ENCODE data around the gene NUDT21.

NUDT21 gene

DNA sequence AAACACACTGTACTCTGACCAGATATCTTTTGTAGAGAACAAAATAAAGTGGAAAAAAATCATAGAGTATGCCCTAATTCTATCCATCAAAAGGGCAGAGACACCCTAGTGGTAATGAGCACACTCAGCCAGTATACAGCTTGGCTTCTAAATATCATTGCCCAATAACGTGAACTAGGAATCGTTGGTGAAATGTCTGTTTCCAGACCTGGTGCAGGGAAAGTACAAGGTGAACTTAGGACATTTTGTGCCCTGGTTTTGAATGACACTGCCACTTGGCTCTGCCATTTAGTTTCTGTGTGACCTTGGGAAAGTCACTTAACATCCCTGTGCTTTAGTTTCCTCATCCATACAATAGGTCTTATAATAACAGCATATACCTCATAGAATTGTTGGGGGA is 39.5 kb downstream of the NUDT21 start:
- H3K36me3 ChIP-seq (replicated peaks in 1 of 2; ENCODE audit: control insufficient read depth in 2 of 2, insufficient read depth in 2 of 2, low read length in 2 of 2) = peaks cover 12 to 67% of the 10 kb centered on the region in 2 donors
- H2BK120ac ChIP-seq (ENCODE audit: low read depth, low read length) = no peak overlapping the region
- H3K79me1 ChIP-seq (ENCODE audit: low read depth, low read length) = no peaks in the 10 kb centered on the region
- no peak overlapping the region for H4K8ac ChIP-seq (ENCODE audit: low read depth, low read length)
- H3K9ac ChIP-seq (ENCODE audit: low read depth, low read length, poor library complexity) = no peak overlapping the region
- peaks cover 0 to 1% of the 10 kb centered on the region in 2 donors for H3K4me1 ChIP-seq (ENCODE audit: control insufficient read depth in 2 of 2, insufficient read depth in 1 of 2, low read depth in 1 of 2, low read length in 2 of 2)
- H3K27ac ChIP-seq (replicated peaks; ENCODE audit: low read length) = no peak overlapping the region
- H3K27me3 ChIP-seq (ENCODE audit: control insufficient read depth in 3 of 3, insufficient read depth in 3 of 3, low read depth in 1 of 3, low read length in 3 of 3) = no peaks in the 10 kb centered on the region
- H3K23ac ChIP-seq (ENCODE audit: low read depth, low read length, poor library complexity) = no peak overlapping the region
- H4K91ac ChIP-seq (ENCODE audit: low read depth, low read length, poor library complexity) = no peak overlapping the region
- peaks cover 0 to 5% of the 10 kb centered on the region in 2 donors for H3K9me3 ChIP-seq (replicated peaks in 1 of 2; ENCODE audit: control insufficient read depth in 2 of 2, insufficient read depth in 1 of 2, low read depth in 1 of 2, low read length in 2 of 2)
- no peak overlapping the region for H3K4me3 ChIP-seq (ENCODE audit: low read length in 2 of 2)
- H3K14ac ChIP-seq (ENCODE audit: low read length) = no peak overlapping the region
- no peak overlapping the region for H3K4ac ChIP-seq (ENCODE audit: low read length)
- no peak overlapping the region for H3K4me2 ChIP-seq (ENCODE audit: insufficient read depth, low read length, poor library complexity, severe bottlenecking)
- H2BK15ac ChIP-seq (ENCODE audit: low read length) = no peak overlapping the region
- H2AK5ac ChIP-seq (ENCODE audit: low read depth, low read length) = no peak overlapping the region
- H2AFZ ChIP-seq (ENCODE audit: low read length) = no peak overlapping the region
- H3K18ac ChIP-seq (ENCODE audit: low read length) = no peak overlapping the region
- WGBS, 2 donors (ENCODE audit: extremely low coverage in 2 of 2, insufficient read length in 2 of 2, insufficient replicate concordance in 1 of 2) = no CpG with 5 or more reads among the region's 2 CpGs
- H2BK5ac ChIP-seq (ENCODE audit: low read length) = no peak overlapping the region
- no peak for DNase-seq (ENCODE audit: low spot score)
- H2BK12ac ChIP-seq (ENCODE audit: low read length) = no peak overlapping the region

DNA sequence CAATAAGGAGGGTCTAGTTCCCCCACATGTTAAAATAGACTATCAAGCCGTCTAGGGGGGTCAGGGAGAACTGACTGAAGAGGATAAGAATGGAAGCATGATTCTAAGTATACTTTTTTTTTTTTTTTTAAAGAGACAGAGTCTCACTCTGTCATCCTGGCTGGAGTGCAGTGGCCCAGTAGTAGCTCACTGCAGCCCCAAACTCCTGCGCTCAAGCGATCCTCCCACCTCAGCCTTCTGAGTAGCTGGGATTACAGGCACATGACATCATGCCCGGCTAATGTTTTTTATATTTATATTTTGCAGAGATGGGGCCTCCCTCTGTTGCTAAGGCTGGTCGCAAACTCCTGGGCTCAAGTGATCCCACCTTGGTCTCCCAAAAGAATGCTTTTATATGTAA is 40.0 kb downstream of the NUDT21 start:
- no peaks in the 10 kb centered on the region for H3K79me1 ChIP-seq (ENCODE audit: low read depth, low read length)

DNA sequence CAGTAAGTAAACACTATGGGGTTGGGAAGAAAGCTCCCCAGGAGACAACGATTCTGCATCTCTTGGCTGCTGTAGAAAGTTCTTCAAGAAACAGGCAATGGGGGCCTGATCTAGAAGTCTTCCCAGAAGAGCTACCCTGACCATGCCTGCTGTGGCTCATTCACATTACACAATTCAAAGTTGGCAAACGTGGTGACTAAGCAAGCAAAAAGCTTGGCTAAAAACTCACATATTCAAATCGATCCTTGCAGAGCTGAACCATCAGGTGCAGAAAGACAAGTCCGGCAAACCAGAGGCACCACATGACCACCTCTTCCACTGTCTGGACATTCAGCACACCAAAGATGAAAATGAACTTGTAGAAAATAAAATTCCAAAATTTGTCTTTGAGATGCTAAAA is 41.9 kb downstream of the NUDT21 start:
- no CpG with 5 or more reads among the region's 4 CpGs for WGBS, 2 donors (ENCODE audit: extremely low coverage in 2 of 2, insufficient read length in 2 of 2, insufficient replicate concordance in 1 of 2)
- Histone ChIP-seq H3K4me1 (ENCODE audit: control insufficient read depth in 2 of 2, insufficient read depth in 1 of 2, low read depth in 1 of 2, low read length in 2 of 2) (no peaks in the 10 kb centered on the region), H3K23ac (ENCODE audit: low read depth, low read length, poor library complexity) (no peak overlapping the region), H3K18ac (ENCODE audit: low read length) (no peak overlapping the region), H3K27ac (replicated peaks; ENCODE audit: low read length) (no peak overlapping the region), H3K4me2 (ENCODE audit: insufficient read depth, low read length, poor library complexity, severe bottlenecking) (no peak overlapping the region), H2BK5ac (ENCODE audit: low read length) (no peak overlapping the region), H3K27me3 (ENCODE audit: control insufficient read depth in 3 of 3, insufficient read depth in 3 of 3, low read depth in 1 of 3, low read length in 3 of 3) (no peaks in the 10 kb centered on the region), H2AFZ (ENCODE audit: low read length) (no peak overlapping the region), H3K9ac (ENCODE audit: low read depth, low read length, poor library complexity) (no peak overlapping the region), H4K91ac (ENCODE audit: low read depth, low read length, poor library complexity) (no peak overlapping the region), H3K14ac (ENCODE audit: low read length) (no peak overlapping the region), H2AK5ac (ENCODE audit: low read depth, low read length) (no peak overlapping the region), H4K8ac (ENCODE audit: low read depth, low read length) (no peak overlapping the region), H2BK12ac (ENCODE audit: low read length) (no peak overlapping the region), H2BK15ac (ENCODE audit: low read length) (no peak overlapping the region), H3K36me3 (replicated peaks in 1 of 2; ENCODE audit: control insufficient read depth in 2 of 2, insufficient read depth in 2 of 2, low read length in 2 of 2) (peaks cover 17 to 81% of the 10 kb centered on the region in 2 donors), H3K4me3 (ENCODE audit: low read length in 2 of 2) (no peak overlapping the region), H2BK120ac (ENCODE audit: low read depth, low read length) (no peak overlapping the region), H3K9me3 (replicated peaks in 1 of 2; ENCODE audit: control insufficient read depth in 2 of 2, insufficient read depth in 1 of 2, low read depth in 1 of 2, low read length in 2 of 2) (peaks cover 0 to 5% of the 10 kb centered on the region in 2 donors), H3K4ac (ENCODE audit: low read length) (no peak overlapping the region), H3K79me1 (ENCODE audit: low read depth, low read length) (no peaks in the 10 kb centered on the region)
- DNase-seq (ENCODE audit: low spot score) = no peak

More for the DNA sequence above, 40.0 kb downstream of the NUDT21 start:
- Histone ChIP-seq H3K9me3 (replicated peaks in 1 of 2; ENCODE audit: control insufficient read depth in 2 of 2, insufficient read depth in 1 of 2, low read depth in 1 of 2, low read length in 2 of 2) (peaks cover 0 to 5% of the 10 kb centered on the region in 2 donors), H2AK5ac (ENCODE audit: low read depth, low read length) (no peak overlapping the region), H3K9ac (ENCODE audit: low read depth, low read length, poor library complexity) (no peak overlapping the region), H3K27ac (replicated peaks; ENCODE audit: low read length) (no peak overlapping the region), H2AFZ (ENCODE audit: low read length) (no peak overlapping the region), H4K8ac (ENCODE audit: low read depth, low read length) (no peak overlapping the region), H3K36me3 (replicated peaks in 1 of 2; ENCODE audit: control insufficient read depth in 2 of 2, insufficient read depth in 2 of 2, low read length in 2 of 2) (peaks cover 12 to 69% of the 10 kb centered on the region in 2 donors), H3K4me2 (ENCODE audit: insufficient read depth, low read length, poor library complexity, severe bottlenecking) (no peak overlapping the region), H3K14ac (ENCODE audit: low read length) (no peak overlapping the region), H2BK12ac (ENCODE audit: low read length) (no peak overlapping the region), H3K4me3 (ENCODE audit: low read length in 2 of 2) (no peak overlapping the region), H2BK120ac (ENCODE audit: low read depth, low read length) (no peak overlapping the region), H3K18ac (ENCODE audit: low read length) (no peak overlapping the region), H2BK15ac (ENCODE audit: low read length) (no peak overlapping the region), H3K4me1 (ENCODE audit: control insufficient read depth in 2 of 2, insufficient read depth in 1 of 2, low read depth in 1 of 2, low read length in 2 of 2) (peaks cover 0 to 1% of the 10 kb centered on the region in 2 donors), H4K91ac (ENCODE audit: low read depth, low read length, poor library complexity) (no peak overlapping the region), H3K4ac (ENCODE audit: low read length) (no peak overlapping the region), H3K23ac (ENCODE audit: low read depth, low read length, poor library complexity) (no peak overlapping the region), H2BK5ac (ENCODE audit: low read length) (no peak overlapping the region), H3K27me3 (ENCODE audit: control insufficient read depth in 3 of 3, insufficient read depth in 3 of 3, low read depth in 1 of 3, low read length in 3 of 3) (no peaks in the 10 kb centered on the region)
- DNase-seq (ENCODE audit: low spot score) = no peak
- WGBS, 2 donors (ENCODE audit: extremely low coverage in 2 of 2, insufficient read length in 2 of 2, insufficient replicate concordance in 1 of 2) = no CpG with 5 or more reads among the region's 5 CpGs

DNA sequence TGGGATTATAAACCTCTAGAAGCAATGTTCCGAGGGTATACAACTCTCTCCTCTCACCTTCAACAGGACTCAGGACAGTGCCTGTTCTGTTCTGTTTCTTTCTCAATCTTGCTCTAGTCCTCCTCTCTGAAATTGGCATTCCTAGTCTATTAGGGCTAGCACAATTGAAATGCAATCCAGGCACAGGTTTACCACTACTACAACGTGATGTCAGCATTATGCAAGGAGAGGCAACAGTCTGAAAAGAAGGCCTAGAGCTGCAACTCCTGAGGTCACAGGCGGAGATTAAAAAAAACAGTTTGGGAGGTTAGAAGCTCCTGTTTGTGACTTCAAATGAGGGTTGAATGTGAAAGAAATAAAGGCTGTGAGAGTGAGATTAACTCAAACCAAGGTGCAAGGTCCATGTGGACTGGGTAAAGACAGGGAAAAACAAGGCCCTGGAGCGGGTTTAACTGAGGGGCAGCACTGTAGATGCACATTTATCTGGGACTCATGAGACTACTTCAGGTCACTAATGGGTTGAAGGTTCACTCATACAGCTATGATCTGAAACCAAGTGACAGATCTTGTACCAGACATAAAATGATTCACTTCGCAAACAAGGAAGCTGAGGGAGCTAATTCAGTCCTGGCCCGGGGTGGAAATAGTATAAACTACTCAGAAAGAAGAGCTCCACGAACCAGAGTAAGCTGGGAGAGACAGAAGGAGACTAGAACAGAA is 42.6 kb downstream of the NUDT21 start:
- no peak overlapping the region for H3K4ac ChIP-seq (ENCODE audit: low read length)
- no peaks in the 10 kb centered on the region for H3K27me3 ChIP-seq (ENCODE audit: control insufficient read depth in 3 of 3, insufficient read depth in 3 of 3, low read depth in 1 of 3, low read length in 3 of 3)
- H2BK5ac ChIP-seq (ENCODE audit: low read length) = no peak overlapping the region
- H3K4me1 ChIP-seq (ENCODE audit: control insufficient read depth in 2 of 2, insufficient read depth in 1 of 2, low read depth in 1 of 2, low read length in 2 of 2) = no peaks in the 10 kb centered on the region
- no peaks in the 10 kb centered on the region for H3K79me1 ChIP-seq (ENCODE audit: low read depth, low read length)
- H2BK12ac ChIP-seq (ENCODE audit: low read length) = no peak overlapping the region
- no peak overlapping the region for H2AK5ac ChIP-seq (ENCODE audit: low read depth, low read length)
- H4K8ac ChIP-seq (ENCODE audit: low read depth, low read length) = no peak overlapping the region
- no peak for DNase-seq (ENCODE audit: low spot score)
- no peak overlapping the region for H2AFZ ChIP-seq (ENCODE audit: low read length)
- H3K4me2 ChIP-seq (ENCODE audit: insufficient read depth, low read length, poor library complexity, severe bottlenecking) = no peak overlapping the region
- H3K36me3 ChIP-seq (replicated peaks in 1 of 2; ENCODE audit: control insufficient read depth in 2 of 2, insufficient read depth in 2 of 2, low read length in 2 of 2) = peaks cover 17 to 80% of the 10 kb centered on the region in 2 donors
- no peak overlapping the region for H3K27ac ChIP-seq (replicated peaks; ENCODE audit: low read length)
- H3K18ac ChIP-seq (ENCODE audit: low read length) = no peak overlapping the region
- no CpG with 5 or more reads among the region's 7 CpGs for WGBS, 2 donors (ENCODE audit: extremely low coverage in 2 of 2, insufficient read length in 2 of 2, insufficient replicate concordance in 1 of 2)
- no peak overlapping the region for H3K14ac ChIP-seq (ENCODE audit: low read length)
- no peak overlapping the region for H2BK120ac ChIP-seq (ENCODE audit: low read depth, low read length)
- H3K4me3 ChIP-seq (ENCODE audit: low read length in 2 of 2) = no peak overlapping the region
- peaks cover 0 to 5% of the 10 kb centered on the region in 2 donors for H3K9me3 ChIP-seq (replicated peaks in 1 of 2; ENCODE audit: control insufficient read depth in 2 of 2, insufficient read depth in 1 of 2, low read depth in 1 of 2, low read length in 2 of 2)
- no peak overlapping the region for H2BK15ac ChIP-seq (ENCODE audit: low read length)
- no peak overlapping the region for H3K9ac ChIP-seq (ENCODE audit: low read depth, low read length, poor library complexity)
- H4K91ac ChIP-seq (ENCODE audit: low read depth, low read length, poor library complexity) = no peak overlapping the region
- H3K23ac ChIP-seq (ENCODE audit: low read depth, low read length, poor library complexity) = no peak overlapping the region

All from neuronal stem cell (in vitro differentiated cells).